ENCODE results near the gene ARID1B. TPM values are rescaled to one million over a fixed set of nuclear protein-coding genes. Genes with fewer than 3 reads are reported as not detected.
A peak's percentile ranks its signal among the peaks of the same experiment; 100 is the strongest.

ARID1B gene
- total RNA-seq, 1 donor from 2014 or later = 78.1 TPM

GRCh38 chr6:156917213-156917612 is 140.0 kb downstream of the ARID1B start:
- Mint-ChIP-seq H3K27me3 (ENCODE audit: unreplicated experiment) (no peaks in the 10 kb centered on the region), H3K36me3 (ENCODE audit: unreplicated experiment) (peaks cover 14% of the 10 kb centered on the region), H3K4me1 (ENCODE audit: unreplicated experiment) (peaks cover 39% of the 10 kb centered on the region), H3K9me3 (ENCODE audit: unreplicated experiment) (no peaks in the 10 kb centered on the region), H3K4me3 (ENCODE audit: unreplicated experiment) (no peak overlapping the region), H3K27ac (ENCODE audit: unreplicated experiment) (no peak overlapping the region)
- DNase-seq (ENCODE audit: extremely low spot score, unreplicated experiment) = no peak
- TF ChIP-seq CTCF (IDR thresholded peaks at IDR 0.05) = no peak

- Mint-ChIP-seq H3K27ac (ENCODE audit: unreplicated experiment) (no peak overlapping the region), H3K4me3 (ENCODE audit: unreplicated experiment) (no peak overlapping the region), H3K9me3 (ENCODE audit: unreplicated experiment) (no peaks in the 10 kb centered on the region), H3K27me3 (ENCODE audit: unreplicated experiment) (no peaks in the 10 kb centered on the region), H3K36me3 (ENCODE audit: unreplicated experiment) (peaks cover 10% of the 10 kb centered on the region), H3K4me1 (ENCODE audit: unreplicated experiment) (peaks cover 36% of the 10 kb centered on the region)
- TF ChIP-seq CTCF (IDR thresholded peaks at IDR 0.05) = no peak
- no peak for DNase-seq (ENCODE audit: extremely low spot score, unreplicated experiment)
These were observed 141.5 kb downstream of the ARID1B start for GRCh38 chr6:156918647-156919046.

- Mint-ChIP-seq H3K4me1 (ENCODE audit: unreplicated experiment) (peaks cover 36% of the 10 kb centered on the region), H3K27me3 (ENCODE audit: unreplicated experiment) (no peaks in the 10 kb centered on the region), H3K9me3 (ENCODE audit: unreplicated experiment) (no peaks in the 10 kb centered on the region), H3K36me3 (ENCODE audit: unreplicated experiment) (peaks cover 10% of the 10 kb centered on the region), H3K4me3 (ENCODE audit: unreplicated experiment) (no peak overlapping the region), H3K27ac (ENCODE audit: unreplicated experiment) (peak overlapping the region; percentile 55)
- no peak for DNase-seq (ENCODE audit: extremely low spot score, unreplicated experiment)
- no peak for TF ChIP-seq CTCF (IDR thresholded peaks at IDR 0.05)
These were observed 142.2 kb downstream of the ARID1B start for GRCh38 chr6:156919370-156919769.

GRCh38 chr6:156919814-156920369 is 142.7 kb downstream of the ARID1B start:
- no peak overlapping the region for H3K4me3 Mint-ChIP-seq (ENCODE audit: unreplicated experiment)
- H3K27ac Mint-ChIP-seq (ENCODE audit: unreplicated experiment) = peak overlapping the region; percentile 55
- H3K36me3 Mint-ChIP-seq (ENCODE audit: unreplicated experiment) = peaks cover 10% of the 10 kb centered on the region
- H3K27me3 Mint-ChIP-seq (ENCODE audit: unreplicated experiment) = no peaks in the 10 kb centered on the region
- peaks cover 36% of the 10 kb centered on the region for H3K4me1 Mint-ChIP-seq (ENCODE audit: unreplicated experiment)
- DNase-seq (ENCODE audit: extremely low spot score, unreplicated experiment) = no peak
- H3K9me3 Mint-ChIP-seq (ENCODE audit: unreplicated experiment) = no peaks in the 10 kb centered on the region
- no peak for TF ChIP-seq CTCF (IDR thresholded peaks at IDR 0.05)

- no peaks in the 10 kb centered on the region for H3K27me3 Mint-ChIP-seq (ENCODE audit: unreplicated experiment)
These were observed 147.1 kb downstream of the ARID1B start for GRCh38 chr6:156924246-156924645.

More at GRCh38 chr6:156924246-156924645, 147.1 kb downstream of the ARID1B start:
- Mint-ChIP-seq H3K27ac (ENCODE audit: unreplicated experiment) (no peak overlapping the region), H3K4me1 (ENCODE audit: unreplicated experiment) (peaks cover 30% of the 10 kb centered on the region), H3K9me3 (ENCODE audit: unreplicated experiment) (no peaks in the 10 kb centered on the region), H3K4me3 (ENCODE audit: unreplicated experiment) (no peak overlapping the region), H3K36me3 (ENCODE audit: unreplicated experiment) (no peaks in the 10 kb centered on the region)
- no peak for DNase-seq (ENCODE audit: extremely low spot score, unreplicated experiment)
- no peak for TF ChIP-seq CTCF (IDR thresholded peaks at IDR 0.05)

Measured in osteocyte (in vitro differentiated cells).